T follicular helper cell (primary cell): ENCODE data around the gene MRGPRX4.
"Not testable (repeated sequence)": the region's sequence is repeated elsewhere in the genome, so short reads cannot be mapped to it uniquely, and the experiment has no call there.

Experiments
- DNase-seq: peaks from one replicate; pipeline ENCODE4 v3.0.0-alpha.2; 2020; ENCODE audit warnings: low read depth
- total RNA-seq, 2 experiments: gene quantifications; one replicate each; lab custom pipeline; 2026; lab: John Stamatoyannopoulos, UW

MRGPRX4 gene
- 0 reads per million in 2 experiments for total RNA-seq

DNA sequence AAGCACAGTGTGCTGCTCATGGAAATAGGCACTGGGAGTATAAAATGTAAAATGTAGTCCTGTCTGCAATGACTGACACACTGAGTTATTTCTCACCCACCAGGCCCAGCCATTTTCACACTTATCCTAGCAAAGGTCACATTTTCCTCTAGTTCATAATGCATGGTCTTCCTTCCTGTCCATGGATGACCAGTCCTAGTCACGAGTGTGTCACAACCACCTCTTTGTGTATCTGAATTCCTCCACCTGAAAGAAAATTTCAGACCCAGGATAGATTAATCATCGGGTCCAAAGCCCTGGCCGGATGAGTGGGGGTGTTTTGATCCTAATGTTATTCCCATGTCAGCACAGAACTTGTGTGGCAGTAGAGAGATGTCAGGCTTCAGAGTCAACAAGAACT lies at the start of gene MRGPRX4:
Gene MRGPRX4 (plus strand): TSS at position 172 of the 400 bp plus-strand sequence. CDS start 420 bp downstream, outside the sequence.
- DNase-seq = no peak

DNA sequence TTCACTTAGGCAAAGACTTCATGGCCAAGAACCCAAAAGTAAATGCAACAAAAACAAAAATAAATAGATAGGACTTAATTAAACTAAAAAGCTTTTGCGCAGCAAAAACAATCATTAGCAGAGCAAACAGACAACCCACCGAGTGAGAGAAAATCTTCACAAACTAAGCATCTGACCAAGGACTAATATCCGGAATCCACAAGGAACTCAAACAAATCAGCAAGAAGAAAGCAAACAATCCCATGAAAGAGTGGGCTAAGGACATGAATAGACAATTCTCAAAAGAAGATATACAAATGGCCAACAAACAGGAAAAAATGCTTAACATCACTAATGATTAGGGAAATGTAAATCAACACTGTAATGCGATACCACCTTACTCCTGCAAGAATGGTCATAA lies 41.5 kb upstream of the MRGPRX4 start:
- DNase-seq = not testable (repeated sequence)

DNA sequence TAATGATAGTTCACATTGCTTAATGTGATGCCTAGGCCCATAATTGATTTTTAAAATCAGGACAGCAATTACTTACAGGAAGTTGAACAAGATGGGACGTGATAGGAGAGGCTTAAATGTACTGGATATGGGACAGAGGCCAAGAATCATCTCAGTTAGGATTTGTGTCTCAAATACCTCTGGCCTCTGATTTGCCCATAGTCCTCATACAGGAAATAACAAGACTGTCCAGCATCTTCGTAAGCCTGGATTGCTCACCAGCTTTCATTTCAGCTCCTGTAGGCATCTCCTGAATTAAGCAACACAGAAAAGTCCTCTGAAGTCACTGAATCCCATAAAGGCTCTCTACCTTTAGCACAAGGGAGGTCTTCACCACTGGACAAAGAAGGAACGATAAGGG lies 40.3 kb upstream of the MRGPRX4 start, which contains the start of gene MRGPRX3:
Gene MRGPRX3 (plus strand): TSS at position 231 of the 400 bp plus-strand sequence. CDS start 4,632 bp downstream, outside the sequence.
- no peak for DNase-seq

DNA sequence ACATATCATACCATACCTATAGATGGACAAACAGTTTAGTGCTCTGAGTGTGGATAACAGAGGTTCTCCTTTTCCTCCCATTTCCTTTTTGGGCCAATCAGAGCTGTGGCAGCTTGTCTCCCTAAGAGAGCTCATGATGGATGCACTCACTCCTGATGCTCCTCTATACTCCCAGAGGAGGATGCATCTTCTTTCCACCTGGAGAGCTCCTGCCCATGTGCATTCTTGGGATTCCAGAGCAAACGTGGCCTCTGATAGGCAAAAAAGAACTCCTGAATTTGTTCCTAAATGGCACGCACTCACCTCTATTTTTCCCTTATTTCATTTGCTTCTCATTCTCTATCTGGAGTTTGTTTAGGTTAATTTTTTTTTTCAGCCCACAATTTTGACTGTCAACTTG lies 37.3 kb upstream of the MRGPRX4 start:
- DNase-seq = no peak

DNA sequence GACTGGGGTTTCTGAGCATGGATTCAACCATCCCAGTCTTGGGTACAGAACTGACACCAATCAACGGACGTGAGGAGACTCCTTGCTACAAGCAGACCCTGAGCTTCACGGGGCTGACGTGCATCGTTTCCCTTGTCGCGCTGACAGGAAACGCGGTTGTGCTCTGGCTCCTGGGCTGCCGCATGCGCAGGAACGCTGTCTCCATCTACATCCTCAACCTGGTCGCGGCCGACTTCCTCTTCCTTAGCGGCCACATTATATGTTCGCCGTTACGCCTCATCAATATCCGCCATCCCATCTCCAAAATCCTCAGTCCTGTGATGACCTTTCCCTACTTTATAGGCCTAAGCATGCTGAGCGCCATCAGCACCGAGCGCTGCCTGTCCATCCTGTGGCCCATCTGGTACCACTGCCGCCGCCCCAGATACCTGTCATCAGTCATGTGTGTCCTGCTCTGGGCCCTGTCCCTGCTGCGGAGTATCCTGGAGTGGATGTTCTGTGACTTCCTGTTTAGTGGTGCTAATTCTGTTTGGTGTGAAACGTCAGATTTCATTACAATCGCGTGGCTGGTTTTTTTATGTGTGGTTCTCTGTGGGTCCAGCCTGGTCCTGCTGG lies 35.3 kb upstream of the MRGPRX4 start:
- DNase-seq = no peak

DNA sequence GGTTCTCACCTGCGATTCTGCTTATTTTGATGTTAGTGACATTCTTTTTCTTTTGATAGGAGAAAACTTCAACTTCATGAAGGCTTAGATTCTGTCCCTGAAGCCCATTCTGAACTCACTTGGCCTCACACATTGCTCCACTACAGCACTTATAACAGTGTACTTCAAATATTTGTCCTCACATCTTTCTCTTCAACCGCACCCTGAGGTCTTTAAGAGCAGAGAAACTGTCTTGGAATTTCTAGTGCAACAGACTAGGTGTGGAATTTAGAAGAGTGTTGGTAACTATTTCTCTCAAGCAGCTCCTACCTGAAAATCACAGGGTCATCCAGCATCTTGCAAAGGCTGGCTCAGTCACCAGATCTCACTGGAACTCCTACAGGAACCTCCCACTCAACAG lies 32.5 kb upstream of the MRGPRX4 start:
- no peak for DNase-seq

DNA sequence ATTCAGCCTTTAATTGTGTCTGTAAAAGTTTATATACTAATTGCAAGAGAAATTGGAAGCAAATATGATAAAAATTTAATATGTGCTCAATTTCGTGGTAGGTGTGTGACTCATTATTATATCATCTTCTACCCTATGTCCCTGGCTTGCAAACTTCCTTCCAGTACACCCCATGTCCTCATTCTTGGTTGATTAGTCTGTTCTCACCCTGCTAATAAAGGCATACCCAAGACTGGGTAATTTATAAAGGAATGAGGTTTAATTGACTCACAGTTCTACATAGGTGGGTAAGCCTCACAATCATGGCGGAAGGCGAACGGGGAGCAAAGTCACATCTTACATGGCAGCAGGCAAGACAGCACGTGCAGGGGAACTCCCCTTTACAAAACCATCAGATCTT lies 28.4 kb upstream of the MRGPRX4 start:
- DNase-seq = no peak

DNA sequence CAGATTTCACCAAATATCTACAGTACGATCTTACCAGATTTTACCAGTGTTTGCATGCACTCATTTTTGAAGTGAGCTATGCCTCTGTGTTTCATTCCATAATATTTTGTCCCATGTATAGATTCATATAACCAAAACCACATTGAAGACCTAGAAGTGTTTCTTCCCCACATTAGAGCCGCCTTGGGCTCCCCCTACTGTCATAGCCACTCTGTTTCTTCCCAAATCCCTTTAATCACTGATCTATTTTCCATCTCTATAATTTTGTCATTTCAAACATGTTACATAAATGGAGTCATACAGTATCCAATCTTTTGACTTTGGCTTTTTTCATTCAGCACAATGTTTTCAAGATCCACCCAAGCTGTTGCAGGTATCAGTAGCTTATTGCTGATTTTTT lies 27.6 kb upstream of the MRGPRX4 start:
- no peak for DNase-seq

DNA sequence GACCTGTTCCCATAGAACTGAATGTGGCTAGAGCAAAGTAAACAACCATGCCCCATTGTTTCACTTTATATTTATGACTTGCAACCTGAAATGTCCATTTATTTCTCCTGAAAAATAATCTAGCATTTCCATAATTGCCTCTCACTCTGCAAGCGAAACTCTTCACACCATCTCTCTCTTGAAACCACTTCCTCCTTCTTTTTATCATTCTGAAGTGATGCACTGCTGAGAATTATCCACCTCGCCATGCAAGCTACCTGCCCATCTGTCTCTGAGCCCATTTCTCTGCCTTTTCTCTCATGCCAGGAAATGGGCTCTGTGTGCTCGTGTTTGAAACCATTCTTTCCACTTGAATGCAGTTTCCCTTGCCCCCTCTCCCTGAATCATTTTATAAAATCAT lies 26.8 kb upstream of the MRGPRX4 start:
- DNase-seq = no peak

DNA sequence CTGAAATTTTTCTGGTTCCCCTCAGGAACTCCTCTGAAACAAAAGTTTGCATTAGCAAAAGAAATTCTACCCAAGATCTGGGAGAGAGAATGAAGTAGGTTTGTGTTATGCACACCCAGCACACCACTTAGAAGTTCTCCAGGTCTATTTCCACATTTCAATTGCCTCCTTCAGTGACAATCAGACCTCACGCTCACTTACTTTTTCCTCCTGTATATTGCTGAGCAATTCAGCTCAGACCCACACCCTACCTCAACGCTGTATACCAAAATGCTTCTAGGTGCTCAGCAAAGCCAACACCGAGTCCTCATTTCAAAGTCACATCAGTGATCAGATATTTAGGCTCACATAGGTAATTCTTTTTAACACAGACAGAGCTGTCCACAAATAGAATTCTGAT lies 21.1 kb upstream of the MRGPRX4 start:
- no peak for DNase-seq

DNA sequence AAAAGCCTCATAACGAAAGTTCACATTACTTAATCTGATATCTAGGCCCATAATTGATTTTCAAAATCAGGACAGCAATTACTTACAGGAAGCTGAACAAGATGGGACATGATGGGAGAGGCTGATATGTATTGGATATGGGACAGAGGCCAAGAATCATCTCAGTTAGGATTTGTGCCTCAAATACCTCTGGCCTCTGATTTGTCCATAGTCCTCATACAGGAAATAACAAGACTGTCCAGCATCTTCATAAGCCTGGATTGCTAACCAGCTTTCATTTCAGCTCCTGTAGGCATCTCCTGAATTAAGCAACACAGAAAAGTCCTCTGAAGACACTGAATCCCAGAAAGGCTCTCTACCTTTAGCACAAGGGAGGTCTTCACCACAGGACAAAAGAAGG lies 4.3 kb upstream of the MRGPRX4 start:
- DNase-seq = no peak

DNA sequence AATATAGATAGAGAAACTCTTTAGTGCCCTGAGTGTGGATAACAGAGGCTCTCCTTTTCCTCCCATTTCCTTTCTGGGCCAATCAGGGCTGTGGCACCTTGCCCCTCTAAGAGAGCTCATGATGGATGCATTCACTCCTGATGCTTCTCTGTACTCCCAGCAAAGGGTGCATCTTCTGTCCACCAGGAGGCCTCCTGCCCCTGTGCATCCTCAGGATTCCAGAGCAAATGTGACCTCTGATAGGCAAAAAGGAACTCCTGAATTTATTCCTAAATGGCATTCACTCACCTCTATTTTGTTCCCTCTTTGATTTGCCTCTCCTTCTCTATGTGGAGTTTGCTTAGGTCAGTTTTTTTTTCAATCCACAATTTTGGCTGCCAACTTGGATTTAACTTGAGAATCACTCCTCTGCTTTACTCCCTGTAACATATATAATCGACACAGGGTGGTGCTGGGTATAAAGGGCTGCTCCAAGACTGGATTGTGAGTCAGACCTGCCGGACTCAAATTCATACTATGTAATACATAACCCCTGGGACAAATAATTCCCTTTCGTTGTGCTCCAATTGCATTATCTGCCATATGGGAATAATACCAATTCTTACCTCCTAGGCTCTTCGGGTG lies 1.1 kb upstream of the MRGPRX4 start:
- DNase-seq = no peak

DNA sequence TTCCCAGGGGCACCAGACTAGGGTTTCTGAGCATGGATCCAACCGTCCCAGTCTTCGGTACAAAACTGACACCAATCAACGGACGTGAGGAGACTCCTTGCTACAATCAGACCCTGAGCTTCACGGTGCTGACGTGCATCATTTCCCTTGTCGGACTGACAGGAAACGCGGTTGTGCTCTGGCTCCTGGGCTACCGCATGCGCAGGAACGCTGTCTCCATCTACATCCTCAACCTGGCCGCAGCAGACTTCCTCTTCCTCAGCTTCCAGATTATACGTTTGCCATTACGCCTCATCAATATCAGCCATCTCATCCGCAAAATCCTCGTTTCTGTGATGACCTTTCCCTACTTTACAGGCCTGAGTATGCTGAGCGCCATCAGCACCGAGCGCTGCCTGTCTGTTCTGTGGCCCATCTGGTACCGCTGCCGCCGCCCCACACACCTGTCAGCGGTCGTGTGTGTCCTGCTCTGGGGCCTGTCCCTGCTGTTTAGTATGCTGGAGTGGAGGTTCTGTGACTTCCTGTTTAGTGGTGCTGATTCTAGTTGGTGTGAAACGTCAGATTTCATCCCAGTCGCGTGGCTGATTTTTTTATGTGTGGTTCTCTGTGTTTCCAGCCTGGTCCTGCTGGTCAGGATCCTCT lies 709 bp downstream of the MRGPRX4 start:
- no peak for DNase-seq

DNA sequence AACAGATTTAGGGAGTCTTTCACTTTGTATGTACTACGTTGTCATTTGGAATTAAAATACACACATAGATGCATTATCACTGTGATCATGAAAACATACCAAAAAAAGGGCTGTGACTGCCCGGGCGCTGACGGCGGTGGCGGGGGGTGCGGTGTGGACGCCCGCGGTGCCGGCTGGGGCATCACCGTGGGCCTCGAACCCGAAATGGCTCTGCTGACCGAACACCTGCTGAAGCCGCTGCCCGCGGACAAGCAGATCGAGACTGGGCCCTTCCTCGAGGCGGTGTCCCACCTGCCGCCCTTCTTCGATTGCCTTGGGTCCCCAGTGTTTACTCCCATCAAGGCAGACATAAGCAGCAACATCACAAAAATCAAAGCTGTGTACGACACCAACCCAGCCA lies 16.2 kb downstream of the MRGPRX4 start:
- DNase-seq = no peak

DNA sequence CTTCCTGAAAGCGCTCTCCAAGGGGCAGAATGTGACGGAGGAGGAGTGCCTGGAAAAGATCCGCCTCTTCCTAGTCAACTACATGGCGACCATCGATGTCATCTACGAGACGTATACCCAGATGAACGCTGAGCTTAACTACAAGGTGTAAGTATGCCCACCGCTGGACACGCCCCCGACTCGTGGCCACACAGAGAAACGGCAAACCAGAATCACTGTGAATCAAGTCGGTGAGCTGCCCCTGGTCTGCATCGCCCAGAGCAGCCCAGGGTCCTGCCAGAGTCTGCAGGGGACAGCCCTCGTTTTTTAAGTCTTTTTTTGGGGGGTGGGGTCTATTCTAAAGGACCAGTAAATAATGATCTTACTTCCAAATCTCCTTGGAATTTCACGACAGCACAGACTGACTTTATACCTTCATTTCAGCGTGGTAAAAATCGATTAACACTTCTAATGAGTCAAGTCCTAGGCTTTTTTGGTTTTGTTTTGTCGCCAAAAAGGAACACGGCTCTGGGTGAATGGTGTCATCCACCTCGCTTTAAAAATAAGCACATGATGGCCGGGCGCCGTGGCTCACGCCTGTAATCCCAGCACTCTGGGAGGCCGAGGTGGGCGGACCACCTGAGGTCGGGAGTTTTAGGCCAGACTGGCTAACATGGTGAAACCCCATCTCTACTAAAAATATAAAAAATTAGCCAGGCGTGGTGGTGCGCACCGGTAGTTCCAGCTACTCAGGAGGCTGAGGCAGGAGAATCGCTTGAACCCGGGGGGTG lies 17.0 kb downstream of the MRGPRX4 start:
- not testable (repeated sequence) for DNase-seq

DNA sequence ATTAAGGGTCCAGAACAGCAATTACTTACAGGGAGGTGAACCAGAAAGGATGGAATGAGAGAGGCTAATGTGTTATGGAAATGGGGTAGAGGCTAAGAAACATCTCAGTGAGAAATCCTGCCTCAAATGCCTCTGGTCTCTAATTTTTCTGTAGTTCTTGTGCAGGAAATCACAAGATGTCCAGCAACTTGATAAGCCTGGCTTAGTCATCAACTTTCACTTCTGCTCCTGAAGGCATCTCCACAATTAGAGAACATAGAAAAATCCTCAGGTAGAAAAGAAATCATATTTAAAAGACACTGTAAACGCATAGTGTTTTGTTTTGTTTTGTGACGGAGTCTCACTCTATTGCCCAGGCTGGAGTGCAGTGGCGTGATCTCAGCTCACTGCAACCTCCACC lies 18.7 kb downstream of the MRGPRX4 start:
- DNase-seq = no peak

DNA sequence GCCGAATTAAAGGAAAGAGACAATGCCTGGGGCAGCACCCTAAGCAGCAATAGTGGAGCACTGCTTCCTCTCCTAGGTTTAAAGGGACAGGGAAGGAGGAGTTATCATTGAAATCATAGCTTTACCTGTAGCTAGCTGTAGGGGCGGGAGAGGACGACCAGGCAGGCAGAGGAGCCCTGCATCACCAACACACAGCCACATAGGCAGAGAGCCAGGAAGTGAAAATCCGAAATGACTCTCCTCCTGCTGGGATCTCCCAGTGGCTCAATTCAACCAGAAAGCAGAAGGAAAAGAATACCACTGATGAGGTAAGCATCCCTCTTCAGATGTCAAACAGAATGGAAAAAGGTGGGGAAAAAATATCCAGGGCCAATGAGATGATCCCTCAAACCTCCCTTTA lies 20.4 kb downstream of the MRGPRX4 start:
- no peak for DNase-seq

DNA sequence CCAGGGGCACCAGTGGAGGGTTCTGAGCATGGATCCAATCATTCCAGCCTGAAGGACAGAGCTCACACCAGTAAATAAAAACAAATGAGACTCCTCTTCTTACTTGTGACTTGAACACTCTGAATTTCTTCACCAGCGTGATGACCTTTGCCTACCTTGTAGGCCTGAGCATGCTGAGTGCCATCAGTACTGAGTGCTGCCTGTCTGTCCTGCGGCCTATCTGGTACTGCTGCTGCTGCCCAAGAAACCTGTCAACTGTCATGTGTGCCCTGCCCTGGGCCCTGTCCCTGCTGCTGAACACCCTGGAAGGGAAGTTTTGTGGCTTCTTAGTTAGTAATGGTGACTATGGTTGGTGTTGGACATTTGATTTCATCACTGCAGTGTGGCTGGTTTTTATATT lies 23.9 kb downstream of the MRGPRX4 start:
- no peak for DNase-seq

DNA sequence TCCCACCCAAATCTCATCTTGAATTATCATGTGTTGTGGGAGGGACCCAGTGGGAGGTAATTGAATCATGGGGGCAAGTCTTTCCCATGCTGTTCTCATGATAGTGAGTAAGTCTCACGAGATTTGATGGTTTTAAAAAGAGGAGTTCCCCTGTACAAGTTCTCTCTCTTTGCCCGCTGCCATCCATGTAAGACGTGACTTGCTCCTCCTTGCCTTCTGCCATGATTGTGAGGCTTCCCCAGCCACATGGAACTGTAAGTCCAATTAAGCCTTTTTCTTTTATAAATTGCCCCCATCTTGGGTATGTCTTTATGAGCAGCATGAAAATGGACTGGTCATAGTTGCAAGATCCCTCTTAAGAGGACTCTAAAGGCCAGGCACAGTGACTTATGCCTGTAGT lies 25.1 kb downstream of the MRGPRX4 start:
- DNase-seq = not testable (repeated sequence)

DNA sequence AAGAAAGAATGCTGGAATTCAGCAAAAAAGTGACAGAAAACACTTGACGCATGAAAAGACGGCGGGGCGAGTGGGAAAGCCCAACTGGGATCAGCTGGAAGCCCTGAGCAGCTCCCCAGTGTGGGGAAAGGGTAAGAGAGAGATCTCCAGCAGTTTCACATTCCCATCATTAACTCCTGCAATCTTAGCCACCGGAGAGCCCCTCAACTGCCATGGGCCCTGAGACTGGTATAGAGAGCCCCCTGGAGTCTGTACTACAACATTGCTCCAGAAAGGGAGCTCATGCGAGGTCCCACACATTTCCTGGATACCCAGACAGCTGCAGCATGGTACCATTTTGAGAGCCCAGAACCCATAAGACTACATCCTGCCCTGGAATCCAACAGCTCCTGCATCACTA lies 31.1 kb downstream of the MRGPRX4 start:
- DNase-seq = no peak

DNA sequence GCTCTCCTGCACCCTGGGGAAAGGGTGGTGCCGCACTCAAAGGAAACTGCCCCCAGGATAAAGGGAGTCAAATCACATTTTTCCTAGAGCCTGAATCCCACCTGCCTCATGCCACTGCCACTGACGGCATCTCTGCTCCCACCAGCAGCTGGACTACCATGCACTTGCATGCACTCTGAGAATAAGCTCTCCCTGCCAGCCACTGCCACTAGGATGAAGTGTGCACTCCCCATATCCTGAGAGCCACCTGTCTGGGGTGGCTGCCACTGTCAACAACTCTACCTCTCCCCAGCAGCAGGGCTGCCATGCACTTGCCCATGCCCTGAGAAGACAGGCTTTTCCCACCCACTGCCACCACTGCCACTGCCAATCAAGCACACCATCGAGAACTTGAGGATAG lies 31.6 kb downstream of the MRGPRX4 start:
- no peak for DNase-seq

DNA sequence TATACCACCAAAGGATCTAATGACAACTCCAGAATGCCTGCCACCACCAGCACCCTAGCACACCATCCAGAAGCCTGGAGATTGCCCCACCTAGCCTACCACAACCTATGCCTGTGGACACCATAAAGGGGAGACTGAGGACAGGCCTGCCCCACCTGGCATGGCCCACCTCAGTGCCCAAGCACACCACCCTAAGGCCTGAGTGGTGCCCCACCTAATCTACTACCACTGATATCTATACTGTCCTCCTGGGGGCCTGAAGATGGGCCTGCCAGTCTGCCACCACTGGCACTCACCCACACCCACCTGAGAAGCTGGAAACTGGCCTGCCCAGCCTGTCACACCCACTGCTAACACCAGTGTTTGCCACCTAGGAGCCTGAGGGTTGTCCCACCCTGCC lies 32.1 kb downstream of the MRGPRX4 start:
- no peak for DNase-seq

DNA sequence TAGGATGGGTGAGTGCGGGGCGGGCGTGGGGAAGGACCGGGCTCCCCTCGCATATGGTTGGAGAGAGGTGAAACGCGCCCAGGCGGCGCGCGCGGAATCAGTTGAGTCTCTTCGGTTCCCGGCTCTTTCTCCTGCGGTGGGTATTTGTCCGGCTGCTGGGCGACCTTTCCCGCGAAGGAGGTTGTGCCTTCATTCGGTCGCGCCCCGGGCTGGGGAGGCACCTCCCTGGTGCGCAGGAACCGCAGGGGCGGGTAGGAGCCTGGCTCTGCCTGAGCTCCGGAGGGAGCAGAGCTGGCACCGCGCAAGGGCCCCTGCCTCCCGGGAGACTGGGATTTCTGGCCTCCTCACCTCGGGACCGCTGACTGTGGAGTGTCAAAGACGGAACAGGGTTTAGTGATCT lies 36.4 kb downstream of the MRGPRX4 start:
- no peak for DNase-seq
